NCI-H1694 (cell line): ENCODE measurements around the gene AGPAT2.

Source experiments
- DNase-seq: peaks from one replicate; lab custom pipeline; 2025; lab: John Stamatoyannopoulos, UW

AGPAT2 gene

GRCh38 chr9:136700959-136701667, 13.9 kb upstream of the AGPAT2 start:
- no peak for DNase-seq

- no peak for DNase-seq
These were observed 13.0 kb upstream of the AGPAT2 start for GRCh38 chr9:136700304-136700703.

DNA sequence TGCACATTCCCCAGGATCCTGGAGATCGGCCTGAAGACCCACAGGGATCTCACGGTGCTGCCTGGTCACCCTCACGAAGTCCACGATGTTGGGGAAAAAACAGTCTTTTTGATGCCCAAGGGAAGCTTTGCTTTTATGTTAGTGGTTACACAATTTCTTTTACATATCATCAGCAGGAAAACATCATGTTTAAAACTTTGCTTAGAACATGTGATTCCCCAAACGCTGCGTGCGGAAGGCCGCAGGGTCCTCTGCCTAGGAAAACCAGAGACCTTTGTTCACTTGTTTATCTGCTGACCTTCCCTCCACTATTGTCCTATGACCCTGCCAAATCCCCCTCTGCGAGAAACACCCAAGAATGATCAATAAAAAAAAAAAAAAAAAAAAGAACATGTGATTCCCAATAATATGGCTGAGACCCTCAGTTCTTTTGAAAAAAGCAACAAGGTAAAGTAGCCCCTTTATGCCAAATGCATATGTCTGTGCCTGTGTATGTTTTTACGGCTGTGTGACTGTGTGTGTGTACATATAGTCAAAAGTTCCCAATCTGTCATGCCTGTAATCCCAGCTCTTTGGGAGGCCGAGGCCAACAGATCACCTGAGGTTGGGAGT, 11.5 kb upstream of the AGPAT2 start:
- no peak for DNase-seq

DNA sequence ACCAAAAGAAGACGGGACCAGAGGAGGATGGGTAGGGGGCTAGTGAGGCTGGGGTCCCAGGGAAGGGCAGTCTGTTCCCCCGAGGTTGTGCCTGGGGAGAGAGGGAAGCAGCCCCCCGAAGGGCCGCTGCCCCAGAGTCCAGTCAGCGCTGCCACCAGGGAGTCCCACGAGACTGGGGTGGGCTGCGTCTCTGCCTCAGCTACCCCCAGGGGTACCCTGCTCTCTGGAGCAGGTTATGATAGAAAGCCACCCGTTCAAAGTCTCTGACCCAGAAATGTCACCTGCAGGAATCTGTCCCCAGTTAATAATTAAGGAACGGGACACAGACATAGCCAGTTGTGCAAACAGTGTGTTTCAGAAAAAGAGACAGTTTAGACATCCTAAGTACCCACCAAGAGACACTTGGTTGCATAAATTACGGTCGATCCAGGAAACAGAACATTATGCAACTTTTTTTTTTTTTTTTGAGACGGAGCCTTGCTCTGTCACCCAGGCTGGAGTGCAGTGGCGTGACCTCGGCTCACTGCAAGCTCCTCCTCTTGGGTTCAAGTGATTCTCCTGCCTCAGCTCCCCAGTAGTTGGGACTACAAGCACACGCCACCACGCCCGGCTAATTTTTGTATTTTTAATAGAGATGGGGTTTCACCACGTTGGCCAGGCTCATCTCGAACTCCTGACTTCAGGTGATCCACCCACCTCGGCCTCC, 10.7 kb upstream of the AGPAT2 start:
- DNase-seq: no peak

DNA sequence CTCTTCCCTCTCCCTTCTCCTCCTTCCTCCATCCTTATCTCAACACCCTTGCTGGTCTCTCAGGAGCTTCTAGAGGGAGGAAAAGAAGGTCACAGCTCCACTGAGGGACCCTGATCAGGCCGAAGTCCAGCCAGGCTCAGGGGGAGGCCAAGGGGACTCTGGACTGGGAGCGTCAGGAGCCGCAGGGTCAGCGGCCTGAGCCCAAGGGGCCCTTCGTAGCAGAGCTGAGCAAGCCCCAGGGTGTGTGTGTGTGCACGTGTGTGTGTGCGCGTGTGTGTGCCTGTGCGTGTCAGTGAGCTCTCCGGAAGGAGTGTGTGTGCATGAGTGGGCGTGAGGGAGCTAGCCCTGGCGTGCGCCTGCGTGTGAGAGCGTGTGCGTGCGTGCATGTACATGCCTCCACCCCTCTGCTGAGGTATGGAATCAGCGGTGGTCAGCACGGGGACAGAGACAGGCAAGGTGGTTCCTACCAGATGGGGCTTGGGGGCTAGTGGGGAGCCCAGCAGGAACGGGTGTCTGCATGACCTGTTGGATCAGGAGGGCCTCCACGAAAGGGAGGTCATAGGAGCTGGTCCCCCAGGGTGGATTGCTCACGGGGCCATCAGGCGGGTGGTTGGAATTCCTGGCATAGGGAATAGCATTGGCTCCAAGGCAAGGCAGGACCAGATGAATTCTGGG, 10.0 kb upstream of the AGPAT2 start:
- no peak for DNase-seq

DNA sequence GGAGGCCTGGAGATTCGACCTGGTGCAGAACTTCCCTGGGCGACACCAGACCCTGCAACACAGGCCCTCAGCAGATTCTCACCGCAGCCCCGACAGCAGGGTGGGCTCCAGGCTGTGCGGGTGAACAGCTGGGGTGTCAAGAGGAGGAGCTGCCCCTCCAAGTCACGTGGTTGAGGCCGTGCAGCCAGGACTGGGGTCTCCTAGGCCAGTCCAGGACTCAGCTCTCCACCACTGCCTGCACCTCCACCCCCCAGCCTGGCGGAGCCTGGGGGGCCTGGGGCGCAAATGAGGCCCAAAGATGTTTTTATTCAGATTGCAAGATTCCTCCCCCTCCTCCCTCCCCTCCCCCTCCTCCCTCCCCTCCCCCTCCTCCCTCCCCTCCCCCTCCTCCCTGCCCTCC, 9.2 kb upstream of the AGPAT2 start:
- peak; percentile 21 for DNase-seq

DNA sequence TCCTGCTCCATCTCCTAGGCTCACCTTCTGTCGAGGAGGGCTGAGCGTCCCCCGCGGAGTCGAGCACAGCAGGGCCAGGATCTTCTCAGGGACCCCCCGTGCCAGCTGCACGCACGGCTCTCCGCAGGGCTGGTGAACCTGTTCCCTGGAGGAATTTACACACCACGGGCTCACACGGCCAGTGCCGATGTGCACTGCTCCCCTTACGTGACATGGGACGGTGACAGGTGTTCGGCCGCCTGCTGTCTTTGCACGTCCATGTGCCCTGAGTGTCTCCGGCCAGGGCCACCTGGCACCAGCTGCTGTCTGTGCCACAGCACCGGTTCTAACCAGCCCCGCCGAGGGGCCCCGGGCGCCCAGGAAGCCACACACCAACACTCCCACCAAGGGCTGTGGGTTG, 8.7 kb upstream of the AGPAT2 start:
- no peak for DNase-seq

DNA sequence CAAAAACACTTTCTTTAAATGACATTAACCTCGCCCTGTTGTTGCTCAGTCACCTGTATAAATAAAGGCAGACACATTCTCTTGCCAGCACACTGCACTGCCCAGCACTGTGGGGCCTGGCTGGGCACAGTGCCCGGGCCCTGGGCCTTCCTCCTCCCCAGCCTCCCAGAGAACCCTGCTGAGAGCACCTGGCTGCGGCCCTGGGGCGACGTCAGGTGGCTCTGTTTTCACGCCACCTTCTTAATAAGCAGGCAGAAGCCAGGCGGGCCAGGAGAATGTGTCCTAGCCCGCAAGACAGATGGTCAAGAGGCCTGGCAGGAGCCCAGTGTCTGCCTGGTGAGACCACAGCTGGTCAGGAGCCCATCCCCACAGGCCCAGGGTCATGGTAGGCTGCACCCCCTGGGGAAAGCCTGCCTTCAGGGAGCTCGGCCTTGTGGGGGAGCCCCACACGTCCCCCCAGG, 8.2 kb upstream of the AGPAT2 start:
- DNase-seq: no peak

GRCh38 chr9:136694872-136695247, 7.6 kb upstream of the AGPAT2 start:
- DNase-seq: no peak

GRCh38 chr9:136694163-136694871, 7.1 kb upstream of the AGPAT2 start:
- DNase-seq: no peak

- no peak for DNase-seq
These were observed 6.4 kb upstream of the AGPAT2 start for GRCh38 chr9:136693490-136694162.

DNA sequence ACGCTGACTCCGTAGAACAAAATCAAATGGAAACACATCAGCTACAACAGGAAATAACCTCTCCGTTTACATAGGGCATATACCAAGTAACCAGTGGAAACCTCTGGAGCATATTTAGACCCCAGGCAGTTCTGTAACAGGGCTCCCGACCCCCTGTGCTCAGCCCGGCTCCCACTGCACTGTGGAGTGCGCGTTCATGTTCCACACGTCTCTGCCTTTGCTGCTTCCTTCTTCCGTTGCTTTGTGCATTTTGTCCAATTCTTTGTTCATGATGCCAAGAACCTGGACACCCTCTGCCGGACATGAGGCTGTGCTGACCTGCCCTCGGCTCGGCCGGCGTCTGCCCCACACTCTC, 5.9 kb upstream of the AGPAT2 start:
- DNase-seq: no peak

- DNase-seq: no peak
These were observed 5.2 kb upstream of the AGPAT2 start for GRCh38 chr9:136692185-136693134.

GRCh38 chr9:136691316-136692184, 4.3 kb upstream of the AGPAT2 start:
- no peak for DNase-seq

DNA sequence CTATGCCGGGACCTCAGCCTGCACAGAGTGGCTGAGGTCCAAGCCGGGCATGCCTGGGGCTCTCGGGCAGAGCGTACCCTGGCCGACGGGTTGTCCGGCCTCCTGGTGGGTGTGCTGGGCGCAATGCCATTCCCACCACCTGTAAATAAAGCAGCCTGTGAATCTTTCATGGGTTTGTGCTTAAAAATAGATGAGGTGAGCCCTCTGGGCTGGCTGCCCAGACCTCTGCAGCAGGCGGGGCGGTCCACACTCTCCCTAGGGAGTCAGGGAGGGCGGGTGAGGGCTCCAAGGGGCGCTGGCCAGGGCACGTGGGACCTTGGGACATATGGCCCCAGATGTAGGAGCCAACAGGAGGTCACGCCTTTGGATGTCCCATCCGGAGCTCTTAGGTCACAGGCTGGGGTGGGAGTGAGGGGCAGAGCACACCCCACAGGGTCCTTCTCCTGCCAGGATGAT, 3.6 kb upstream of the AGPAT2 start:
- DNase-seq: no peak

DNA sequence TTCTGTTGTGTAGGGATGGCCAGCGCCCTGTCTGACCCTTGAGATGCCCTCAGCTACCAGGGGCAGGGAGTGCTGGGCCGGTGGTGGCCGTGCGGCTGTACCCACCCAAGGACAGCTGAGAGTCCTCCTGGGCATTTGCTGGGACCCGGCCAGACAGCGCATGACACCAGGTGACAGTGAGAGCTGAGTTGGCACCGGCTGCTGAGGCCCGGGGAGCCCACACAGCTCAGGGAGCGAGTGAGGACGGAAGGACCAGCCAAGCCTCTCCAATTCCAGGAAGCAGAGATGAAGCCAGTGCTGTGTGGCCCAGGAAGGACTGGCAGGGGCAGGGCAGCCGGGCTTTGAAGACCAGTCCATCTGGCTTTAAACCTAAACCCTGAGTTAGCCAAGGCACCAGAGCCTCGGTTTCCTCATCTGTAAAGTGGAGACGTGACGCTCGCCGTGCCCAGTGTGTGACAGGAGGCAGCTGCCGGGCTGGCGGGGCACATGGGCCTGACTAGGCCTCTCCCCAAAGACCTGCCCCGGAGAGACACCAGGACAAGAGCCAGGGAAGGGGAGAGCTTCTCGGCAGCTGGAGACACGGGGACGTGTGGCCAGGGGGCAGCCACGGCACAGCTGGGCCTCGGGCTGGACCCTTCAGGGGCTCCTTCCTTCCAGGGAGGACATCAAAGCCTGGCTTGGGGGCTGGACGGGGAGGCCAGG, 3.0 kb upstream of the AGPAT2 start:
- no peak for DNase-seq

DNA sequence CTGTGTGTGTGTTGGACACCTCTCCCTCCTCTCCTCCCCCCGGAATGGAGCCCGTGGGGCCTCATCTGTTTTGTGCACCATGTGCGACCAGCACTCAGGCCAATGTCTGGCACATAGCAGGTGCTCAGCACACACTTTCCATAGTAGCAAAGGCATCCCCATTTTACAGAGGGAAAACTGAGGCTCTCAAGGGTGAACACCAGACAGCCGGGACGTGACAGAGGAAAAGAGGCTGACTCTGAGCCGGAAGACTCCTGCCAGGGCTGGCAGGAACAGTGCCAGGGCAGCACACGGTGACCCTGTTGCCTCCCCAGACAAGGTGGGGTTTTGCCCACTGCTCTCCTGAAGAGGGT, 1.8 kb upstream of the AGPAT2 start:
- DNase-seq: no peak

GRCh38 chr9:136688274-136689107, 1.2 kb upstream of the AGPAT2 start:
- no peak for DNase-seq
